HG03103 (cell line): ENCODE results near the gene ATP2B3.

ENCODE experiments used
- ATAC-seq: cut with Tn5 transposase; IDR thresholded peaks from one replicate; pipeline ENCODE4 v1.9.1; 2021; ENCODE audit warnings: low read depth; ENCODE audit not compliant: unreplicated experiment

Gene ATP2B3

DNA sequence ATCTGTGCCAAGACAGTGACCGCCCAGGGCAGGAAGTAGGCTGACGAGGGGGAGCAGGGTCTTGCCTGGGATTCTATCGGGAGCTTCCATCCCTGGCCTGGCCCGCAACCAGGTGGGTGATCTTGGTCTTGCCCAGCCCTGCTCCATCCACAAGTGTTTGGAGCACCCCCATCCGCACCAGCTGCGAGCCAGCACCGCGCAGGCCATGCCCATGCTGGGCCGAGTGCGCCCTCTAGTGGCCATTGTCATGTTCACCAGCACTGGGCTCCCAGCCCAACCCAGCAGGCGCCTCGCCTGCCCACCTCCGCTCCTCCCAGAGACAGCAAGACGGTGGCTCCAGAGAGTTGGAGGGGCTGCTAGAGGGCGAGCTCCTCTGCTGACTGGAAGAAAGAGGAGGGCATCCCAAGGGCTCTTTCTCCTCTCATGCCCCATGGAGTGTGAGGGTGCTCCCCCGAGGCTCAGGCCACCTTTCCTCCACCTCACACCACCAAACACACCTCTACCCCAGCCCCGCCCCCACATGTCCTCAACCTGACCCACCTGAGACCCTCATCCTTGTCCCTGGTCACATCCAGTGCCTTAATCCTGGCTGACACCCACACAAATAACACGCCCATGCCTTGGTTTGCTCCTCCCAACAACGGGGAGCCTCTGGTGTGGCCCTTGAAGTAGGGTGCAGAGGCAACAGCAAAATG, 9.8 kb upstream of the ATP2B3 start:
- ATAC-seq, result peak; percentile 96

GRCh38 chrX:153509592-153509991, 7.8 kb upstream of the ATP2B3 start:
- ATAC-seq, result no peak

DNA sequence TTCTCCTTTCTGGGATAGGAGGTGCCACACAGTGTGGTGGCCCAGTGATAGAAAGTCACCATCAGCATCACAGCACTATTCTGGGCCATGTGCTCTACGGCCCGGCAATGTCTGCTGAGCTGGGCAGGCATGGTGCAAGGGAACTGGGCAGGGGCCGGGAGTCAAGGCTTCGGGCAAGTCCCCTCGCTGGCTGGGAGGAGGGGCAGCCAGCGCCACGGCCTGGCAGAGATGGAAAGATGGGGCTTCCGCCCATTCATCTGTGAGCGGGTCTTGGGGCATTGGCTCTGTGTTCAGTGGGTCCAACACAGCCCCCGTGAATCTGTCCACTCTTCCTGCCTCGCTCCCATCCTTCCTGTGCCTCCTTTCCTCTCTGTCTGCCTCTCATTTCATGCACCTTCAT, 7.1 kb upstream of the ATP2B3 start:
- ATAC-seq, result no peak

- no peak for ATAC-seq
These were observed 5.5 kb upstream of the ATP2B3 start for GRCh38 chrX:153511784-153512500.

GRCh38 chrX:153512501-153512893, 4.9 kb upstream of the ATP2B3 start:
- ATAC-seq, result no peak

- ATAC-seq, result no peak
These were observed 4.2 kb upstream of the ATP2B3 start for GRCh38 chrX:153513265-153513664.

DNA sequence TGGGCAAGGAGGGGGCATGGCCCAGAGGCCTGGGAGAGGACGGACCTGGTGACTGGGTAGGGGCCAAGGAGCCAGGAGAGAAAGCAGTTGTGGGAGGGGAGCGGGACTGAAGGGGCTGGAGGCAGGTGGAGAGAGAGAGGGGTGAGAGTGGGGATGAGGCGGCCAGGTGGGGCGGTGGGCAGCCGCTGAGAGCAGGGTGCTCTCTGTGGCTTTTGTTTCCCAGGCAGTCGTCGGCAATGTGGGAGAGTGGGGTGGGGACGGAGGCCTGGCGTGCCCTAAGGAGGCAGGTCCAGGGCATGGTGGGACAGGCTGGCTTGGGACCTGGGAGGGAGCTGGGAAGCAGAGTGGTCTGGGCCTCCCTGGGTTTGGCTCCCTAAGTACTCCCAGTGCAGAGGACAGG, 3.2 kb upstream of the ATP2B3 start:
- ATAC-seq, result no peak

DNA sequence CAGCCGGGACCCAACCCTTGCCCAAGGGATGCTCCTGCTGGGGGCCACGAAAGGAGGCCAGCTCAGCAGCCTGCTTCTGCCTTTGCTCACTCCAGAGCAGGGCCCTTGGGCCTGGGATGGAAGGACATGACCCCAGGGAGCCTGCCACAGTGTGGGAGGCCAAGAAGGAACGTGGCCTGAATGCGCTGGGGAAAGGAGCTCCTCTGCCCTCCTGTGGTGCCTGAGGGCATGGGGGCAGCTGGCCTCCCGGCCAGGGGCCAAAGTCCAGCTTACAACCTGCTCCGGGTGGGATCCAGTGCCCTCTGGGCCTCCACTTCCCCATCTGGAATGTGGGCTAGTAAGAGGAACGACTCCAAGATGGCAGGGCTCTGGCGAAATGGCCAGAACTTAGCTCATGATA, 2.0 kb upstream of the ATP2B3 start:
- no peak for ATAC-seq

GRCh38 chrX:153516073-153516472, 1.4 kb upstream of the ATP2B3 start:
- ATAC-seq, result no peak

GRCh38 chrX:153517946-153518834, 748 bp downstream of the ATP2B3 start:
- no peak for ATAC-seq

- no peak for ATAC-seq
These were observed 2.3 kb downstream of the ATP2B3 start for GRCh38 chrX:153519569-153520286.

DNA sequence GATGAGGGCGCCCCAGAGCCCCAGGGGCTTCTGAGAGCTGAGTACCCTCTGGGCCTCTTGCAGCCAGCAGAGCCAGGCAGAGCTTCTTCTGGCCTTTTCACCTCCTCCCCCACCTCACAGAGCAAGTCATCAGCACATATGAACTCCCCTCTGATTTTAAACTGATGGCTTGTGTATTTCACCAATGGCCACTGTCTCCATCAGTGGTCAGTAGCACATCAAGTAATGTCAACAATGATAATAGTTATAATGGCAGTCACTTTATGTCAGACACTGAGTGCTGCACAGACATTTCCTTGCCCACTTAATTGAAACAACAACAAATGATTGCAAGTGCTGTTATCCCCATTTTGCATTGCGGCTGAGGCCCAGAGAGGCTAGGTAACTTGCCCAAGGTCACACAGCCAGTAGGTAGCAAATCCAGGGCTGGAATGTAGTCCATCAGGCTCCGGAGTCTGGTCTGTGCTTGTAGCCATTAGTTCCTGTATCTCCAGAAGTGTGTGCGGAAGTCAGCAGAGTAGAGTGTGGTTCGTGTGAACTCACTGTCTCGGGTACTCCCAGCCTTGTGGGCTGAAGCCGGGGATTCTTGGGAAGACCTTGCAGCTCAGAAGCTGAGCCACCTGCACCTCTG, 3.0 kb downstream of the ATP2B3 start:
- no peak for ATAC-seq

- ATAC-seq, result no peak
These were observed 3.6 kb downstream of the ATP2B3 start for GRCh38 chrX:153521034-153521433.

DNA sequence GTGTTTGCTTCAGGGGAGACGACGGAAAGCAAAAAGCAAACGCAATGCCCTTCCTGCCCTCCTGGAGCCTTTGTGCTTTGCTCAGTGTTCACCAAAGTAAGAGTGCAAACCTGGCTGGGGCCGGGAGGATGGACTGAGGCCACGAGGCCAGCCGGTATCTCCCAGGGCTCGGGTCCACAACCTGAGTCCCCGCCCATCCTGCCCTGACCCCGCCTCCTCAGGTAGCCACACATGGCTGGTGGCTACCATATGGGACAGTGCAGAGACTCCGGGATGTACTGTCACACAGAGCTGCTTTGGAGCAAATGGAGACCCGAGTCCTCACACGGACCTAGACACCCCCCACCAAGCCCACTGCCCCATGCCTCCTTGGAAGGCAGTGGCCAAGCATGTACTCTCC, 4.8 kb downstream of the ATP2B3 start:
- ATAC-seq, result no peak

GRCh38 chrX:153523269-153523668, 5.8 kb downstream of the ATP2B3 start:
- ATAC-seq, result no peak

DNA sequence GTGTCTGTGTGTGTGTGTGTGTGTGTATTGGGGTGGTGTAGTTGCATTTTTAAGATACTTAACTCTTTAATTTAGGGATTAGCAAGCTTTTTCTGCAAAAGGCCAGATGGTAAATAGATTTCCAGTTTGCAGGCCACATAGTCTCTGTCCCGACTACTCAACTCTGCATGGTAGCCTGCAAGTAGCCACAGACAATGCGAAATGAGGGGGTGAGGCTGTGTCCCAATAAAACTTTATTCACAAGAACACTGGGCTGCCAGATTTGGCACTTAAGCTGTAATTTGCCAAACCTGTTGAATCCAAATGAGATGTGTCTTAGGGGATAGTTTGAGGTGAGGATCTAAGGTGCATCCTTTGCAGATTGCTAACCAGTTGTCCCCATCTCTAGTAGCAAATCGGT, 6.8 kb downstream of the ATP2B3 start:
- ATAC-seq, result no peak

DNA sequence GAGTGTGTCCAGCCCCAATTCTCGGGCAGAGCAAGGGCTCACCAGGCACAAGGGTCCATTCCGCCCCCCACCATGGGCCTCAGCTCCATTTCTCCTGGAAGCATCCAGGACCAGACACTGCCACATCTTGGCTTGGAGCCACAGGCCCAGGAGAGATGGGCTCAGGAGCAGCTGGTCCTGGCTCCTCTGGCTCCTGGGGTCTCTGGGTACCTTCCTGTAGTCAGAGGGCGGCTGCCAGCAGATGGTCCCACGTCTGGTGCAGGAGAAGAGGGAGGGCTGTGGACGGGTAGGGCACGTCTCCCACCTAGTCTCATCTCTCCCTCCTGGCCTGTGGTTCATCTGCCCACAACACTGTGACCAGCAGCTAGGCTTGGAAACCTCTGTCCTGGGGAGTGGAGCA, 8.0 kb downstream of the ATP2B3 start:
- no peak for ATAC-seq

- no peak for ATAC-seq
These were observed 8.6 kb downstream of the ATP2B3 start for GRCh38 chrX:153526042-153526441.

- no peak for ATAC-seq
These were observed 9.4 kb downstream of the ATP2B3 start for GRCh38 chrX:153526801-153527200.

DNA sequence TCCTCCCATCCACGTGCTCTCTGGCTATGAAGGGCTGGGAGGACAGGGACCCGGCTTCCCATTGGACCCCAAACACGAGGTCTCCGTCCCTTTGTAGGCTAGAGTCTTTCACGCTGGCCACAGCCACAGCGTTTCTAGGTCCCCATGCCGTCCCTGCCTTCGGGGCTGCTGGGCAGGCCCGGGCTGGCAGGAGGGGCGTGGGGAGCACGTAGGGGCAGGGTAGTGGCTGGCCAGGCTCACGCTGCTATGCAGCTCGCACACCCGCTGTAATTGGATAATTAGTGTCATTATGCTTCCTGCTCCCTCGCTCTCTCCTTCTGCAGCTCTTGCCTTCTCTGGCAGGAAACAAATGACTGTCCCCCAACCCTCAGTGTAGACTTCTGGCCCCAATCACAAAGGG, 9.8 kb downstream of the ATP2B3 start:
- no peak for ATAC-seq
